HepG2 (cell line): ENCODE results near the gene ACTR3. TPM values are rescaled to one million over a fixed set of nuclear protein-coding genes. Genes with fewer than 3 reads are reported as not detected.

Experiments
- CEBPB ChIP-seq: IDR thresholded peaks from 2 replicates; pipeline ENCODE4 v1.6.1; 2011; ENCODE audit warnings: low read depth, low read length, improper control_type of control experiment, borderline replicate concordance
- CREB1 ChIP-seq, 2 experiments: fragments of 450-650 bp in 1 of 2; IDR thresholded peaks; 2 replicates each; pipeline ENCODE4 v1.6.1; 2016 to 2017; ENCODE audit warnings: control low read depth in 1 of 2, mild to moderate bottlenecking in 1 of 2, missing compliant biosample characterization in 1 of 2, missing genetic modification characterization in 1 of 2
- CSRNP1 ChIP-seq: sonication (generic); formaldehyde crosslinking; IDR thresholded peaks from 2 replicates; pipeline ENCODE4 v1.8.1; 2023; ENCODE audit warnings: mild to moderate bottlenecking, missing genetic modification reagents
- GATAD1 ChIP-seq: IDR thresholded peaks from 2 replicates; pipeline ENCODE4 v1.6.1; 2016; ENCODE audit warnings: missing genetic modification reagents, missing compliant biosample characterization
- KMT2B ChIP-seq: IDR thresholded peaks from 2 replicates; pipeline ENCODE4 v1.6.1; 2016; ENCODE audit warnings: missing genetic modification reagents, missing compliant biosample characterization
- MED1 ChIP-seq: sonication (generic); formaldehyde crosslinking; IDR thresholded peaks from 2 replicates; pipeline ENCODE4 v1.4.0; 2020; ENCODE audit warnings: missing genetic modification reagents
- UBTF ChIP-seq: sonication (generic); formaldehyde crosslinking; IDR thresholded peaks from 2 replicates; pipeline ENCODE4 v1.4.0; 2020; ENCODE audit warnings: mild to moderate bottlenecking, missing genetic modification reagents
- ZBTB20 ChIP-seq: sonication (generic); formaldehyde crosslinking; IDR thresholded peaks from 2 replicates; pipeline ENCODE4 v1.8.1; 2023; ENCODE audit warnings: missing genetic modification reagents, low read depth, mild to moderate bottlenecking, borderline replicate concordance
- ZMYM3 ChIP-seq: sonication (generic); formaldehyde crosslinking; IDR thresholded peaks from 2 replicates; pipeline ENCODE4 v1.5.1; 2020; ENCODE audit warnings: mild to moderate bottlenecking, missing genetic modification reagents
- ZNF30 ChIP-seq: sonication (generic); formaldehyde crosslinking; IDR thresholded peaks from 2 replicates; pipeline ENCODE4 v1.5.0; 2020; ENCODE audit warnings: mild to moderate bottlenecking, missing genetic modification reagents
- ZNF878 ChIP-seq: sonication (generic); formaldehyde crosslinking; IDR thresholded peaks from 2 replicates; pipeline ENCODE4 v1.8.1; 2023; ENCODE audit warnings: mild to moderate bottlenecking, missing genetic modification reagents, moderate library complexity
- polyA plus RNA-seq, 8 experiments: library from polyadenylated mRNA; depleted of rRNA in 3 of 8; stranded (reverse) in 7 of 8; unstranded in 1 of 8; fragments of >200 nt; fragmentation: Illumina TruSeq in 4 of 8; extraction: Trizol in 4 of 8; gene quantifications; 2 replicates each; pipeline versions ENCODE4 v1.2.1 to v1.2.3, GENCODE V29; 2011 to 2016; ENCODE audit warnings: low read depth in 4 of 8, missing spikeins in 1 of 8, mixed read lengths in 1 of 8; ENCODE audit not compliant: insufficient read depth in 1 of 8
- total RNA-seq, 5 experiments: library from RNA; depleted of rRNA; stranded (reverse); fragments of >200 nt; fragmentation: Illumina TruSeq; extraction: Trizol; gene quantifications; 2 replicates each; pipeline ENCODE4 v1.2.3, GENCODE V29; 2016; ENCODE audit warnings: low read depth in 1 of 5
- TF ChIP-seq, protein P1 (sequence below): sonication (generic); formaldehyde crosslinking; IDR thresholded peaks from 2 replicates; pipeline ENCODE4 v1.4.0; 2020; ENCODE audit warnings: mild to moderate bottlenecking, missing genetic modification reagents
- TF ChIP-seq, protein P2 (sequence below): sonication (generic); formaldehyde crosslinking; conservative IDR thresholded peaks from 2 replicates; pipeline ENCODE4 v1.8.0; 2022; ENCODE audit warnings: mild to moderate bottlenecking, moderate library complexity, missing genetic modification reagents

Gene ACTR3
- total and polyA plus RNA-seq, 2 of the 13 experiments (the other 11 are each of a cell fraction or from before 2014, with no cell fraction given), result 123 to 225 TPM

DNA sequence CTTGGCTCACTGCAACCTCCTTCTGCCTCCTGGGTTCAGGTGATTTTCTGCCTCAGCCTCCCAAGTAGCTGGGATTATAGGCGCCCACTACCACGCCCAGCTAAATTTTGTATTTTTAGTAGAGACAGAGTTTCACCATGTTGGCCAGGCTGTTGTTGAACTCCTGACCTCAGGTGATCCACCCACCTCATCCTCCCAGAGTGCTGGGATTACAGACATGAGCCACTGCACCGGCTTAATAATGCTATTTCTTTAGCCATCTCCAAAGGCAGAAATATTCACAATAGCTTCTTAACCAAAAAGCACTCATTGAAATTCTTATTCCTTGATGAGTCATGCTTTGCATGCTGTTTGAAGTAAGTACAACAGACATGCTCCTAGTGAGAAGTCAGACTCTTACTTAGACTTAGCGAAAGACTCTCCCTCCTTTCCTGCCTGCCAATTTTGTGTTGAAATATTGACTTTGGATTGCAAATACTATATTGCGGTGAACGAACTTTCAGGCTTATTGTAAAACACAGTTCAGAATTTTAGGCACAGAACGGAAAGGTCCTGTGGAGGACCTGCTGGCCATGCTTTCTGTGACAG lies 4.4 kb downstream of the ACTR3 start (continued):
- TF ChIP-seq CSRNP1 (CRISPR knock-in tag) (no peak), ZBTB20 (CRISPR knock-in tag) (0 out of 2 replicates have a peak, but pooled peaks have one; percentile 20), KMT2B (peak; percentile 43; the same call in 1 of the 2 replicates), ZNF878 (peak; percentile 71; the same call in 1 of the 2 replicates), ZNF30 (CRISPR knock-in tag) (no peak), MED1 (CRISPR knock-in tag) (no peak; the same call in 1 of the 2 replicates), GATAD1 (CRISPR knock-in tag) (peak; percentile 40), ZMYM3 (CRISPR knock-in tag) (no peak), CREB1 (IDR thresholded peaks at IDR 0.05) (no peak), CREB1 (CRISPR knock-in tag; IDR thresholded peaks at IDR 0.05) (0 out of 2 replicates have a peak, but pooled peaks have one; percentile 27), UBTF (CRISPR knock-in tag) (peak; percentile 28; the same call in 1 of the 2 replicates), CEBPB (peak; percentile 96)
- TF ChIP-seq, protein P1, sequence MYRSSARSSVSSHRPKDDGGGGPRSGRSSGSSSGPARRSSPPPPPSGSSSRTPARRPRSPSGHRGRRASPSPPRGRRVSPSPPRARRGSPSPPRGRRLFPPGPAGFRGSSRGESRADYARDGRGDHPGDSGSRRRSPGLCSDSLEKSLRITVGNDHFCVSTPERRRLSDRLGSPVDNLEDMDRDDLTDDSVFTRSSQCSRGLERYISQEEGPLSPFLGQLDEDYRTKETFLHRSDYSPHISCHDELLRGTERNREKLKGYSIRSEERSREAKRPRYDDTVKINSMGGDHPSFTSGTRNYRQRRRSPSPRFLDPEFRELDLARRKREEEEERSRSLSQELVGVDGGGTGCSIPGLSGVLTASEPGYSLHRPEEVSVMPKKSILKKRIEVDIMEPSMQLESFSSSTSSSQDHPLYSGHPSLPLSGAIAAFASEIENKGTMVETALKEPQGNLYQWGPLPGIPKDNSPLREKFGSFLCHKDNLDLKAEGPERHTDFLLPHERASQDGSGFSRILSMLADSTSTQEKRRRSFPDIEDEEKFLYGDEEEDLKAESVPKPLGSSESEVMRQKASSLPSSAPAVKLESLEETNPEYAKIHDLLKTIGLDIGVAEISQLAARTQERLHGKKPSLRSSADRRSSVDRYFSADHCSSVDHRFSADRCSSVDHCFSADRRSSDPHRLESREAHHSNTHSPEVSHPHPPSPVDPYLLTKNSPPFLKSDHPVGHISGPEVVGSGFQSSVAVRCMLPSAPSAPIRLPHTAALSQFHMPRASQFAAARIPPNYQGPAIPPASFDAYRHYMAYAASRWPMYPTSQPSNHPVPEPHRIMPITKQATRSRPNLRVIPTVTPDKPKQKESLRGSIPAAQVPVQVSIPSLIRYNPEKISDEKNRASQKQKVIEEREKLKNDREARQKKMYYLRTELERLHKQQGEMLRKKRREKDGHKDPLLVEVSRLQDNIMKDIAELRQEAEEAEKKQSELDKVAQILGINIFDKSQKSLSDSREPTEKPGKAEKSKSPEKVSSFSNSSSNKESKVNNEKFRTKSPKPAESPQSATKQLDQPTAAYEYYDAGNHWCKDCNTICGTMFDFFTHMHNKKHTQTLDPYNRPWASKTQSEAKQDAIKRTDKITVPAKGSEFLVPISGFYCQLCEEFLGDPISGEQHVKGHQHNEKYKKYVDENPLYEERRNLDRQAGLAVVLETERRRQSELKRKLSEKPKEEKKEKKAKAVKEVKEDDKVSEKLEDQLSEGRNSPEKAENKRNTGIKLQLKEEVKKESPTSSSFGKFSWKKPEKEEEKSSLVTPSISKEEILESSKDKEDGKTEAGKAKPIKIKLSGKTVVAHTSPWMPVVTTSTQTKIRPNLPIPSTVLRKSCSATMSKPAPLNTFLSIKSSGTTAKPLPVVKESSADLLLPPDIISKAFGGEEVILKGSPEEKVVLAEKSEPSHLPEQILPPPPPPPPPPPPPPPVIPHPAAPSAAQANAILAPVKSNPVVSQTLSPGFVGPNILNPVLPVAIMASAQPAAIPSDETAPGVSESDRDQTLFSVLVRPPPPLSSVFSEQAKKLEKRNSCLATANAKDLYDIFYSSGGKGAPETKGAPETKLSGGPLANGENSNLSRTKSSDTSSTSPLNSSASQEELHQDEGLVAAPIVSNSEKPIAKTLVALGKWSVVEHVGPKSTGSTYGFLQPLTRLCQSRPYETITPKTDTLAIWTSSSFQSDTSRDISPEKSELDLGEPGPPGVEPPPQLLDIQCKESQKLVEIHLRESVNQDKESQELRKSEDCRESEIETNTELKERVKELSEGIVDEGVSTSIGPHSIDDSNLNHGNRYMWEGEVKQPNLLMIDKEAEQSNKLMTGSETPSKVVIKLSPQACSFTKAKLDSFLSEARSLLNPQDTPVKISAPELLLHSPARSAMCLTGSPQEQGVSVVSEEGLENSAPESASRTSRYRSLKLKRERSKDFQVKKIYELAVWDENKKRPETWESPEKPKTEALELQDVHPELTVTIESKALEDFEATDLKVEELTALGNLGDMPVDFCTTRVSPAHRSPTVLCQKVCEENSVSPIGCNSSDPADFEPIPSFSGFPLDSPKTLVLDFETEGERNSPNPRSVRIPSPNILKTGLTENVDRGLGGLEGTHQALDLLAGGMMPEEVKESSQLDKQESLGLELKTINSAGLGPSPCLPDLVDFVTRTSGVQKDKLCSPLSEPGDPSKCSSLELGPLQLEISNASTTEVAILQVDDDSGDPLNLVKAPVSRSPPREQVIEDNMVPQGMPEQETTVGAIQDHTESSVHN, result no peak
- TF ChIP-seq, protein P2, sequence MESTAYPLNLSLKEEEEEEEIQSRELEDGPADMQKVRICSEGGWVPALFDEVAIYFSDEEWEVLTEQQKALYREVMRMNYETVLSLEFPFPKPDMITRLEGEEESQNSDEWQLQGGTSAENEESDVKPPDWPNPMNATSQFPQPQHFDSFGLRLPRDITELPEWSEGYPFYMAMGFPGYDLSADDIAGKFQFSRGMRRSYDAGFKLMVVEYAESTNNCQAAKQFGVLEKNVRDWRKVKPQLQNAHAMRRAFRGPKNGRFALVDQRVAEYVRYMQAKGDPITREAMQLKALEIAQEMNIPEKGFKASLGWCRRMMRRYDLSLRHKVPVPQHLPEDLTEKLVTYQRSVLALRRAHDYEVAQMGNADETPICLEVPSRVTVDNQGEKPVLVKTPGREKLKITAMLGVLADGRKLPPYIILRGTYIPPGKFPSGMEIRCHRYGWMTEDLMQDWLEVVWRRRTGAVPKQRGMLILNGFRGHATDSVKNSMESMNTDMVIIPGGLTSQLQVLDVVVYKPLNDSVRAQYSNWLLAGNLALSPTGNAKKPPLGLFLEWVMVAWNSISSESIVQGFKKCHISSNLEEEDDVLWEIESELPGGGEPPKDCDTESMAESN (CRISPR knock-in tag), result peak; percentile 53; the same call in 1 of the 2 replicates
